Suprapubic skin (tissue), 4 donors: Measurements from ENCODE around the gene DUSP21. TPM values are rescaled to one million over a fixed set of nuclear protein-coding genes. Genes with fewer than 3 reads are reported as not detected.
"Not testable (repeated sequence)": the region's sequence is repeated elsewhere in the genome, so short reads cannot be mapped to it uniquely, and the experiment has no call there.

ENCODE experiments used
- DNase-seq, 2 donors: peaks; one replicate each; pipeline ENCODE4 v3.0.0-alpha.2; 2019; ENCODE audit warnings: low spot score in 2 of 2
- H3K27ac ChIP-seq: fragments of 200-600 bp; sonication (generic); one replicate; pipeline ENCODE4 v1.5.1; 2019
- H3K27me3 ChIP-seq: fragments of 200-600 bp; sonication (generic); one replicate; pipeline ENCODE4 v1.5.1; 2019
- H3K36me3 ChIP-seq: fragments of 200-600 bp; sonication (generic); one replicate; pipeline ENCODE4 v1.5.1; 2019
- H3K4me1 ChIP-seq: fragments of 200-600 bp; sonication (generic); one replicate; pipeline ENCODE4 v1.5.1; 2019
- H3K4me3 ChIP-seq: fragments of 200-600 bp; sonication (generic); one replicate; pipeline ENCODE4 v1.5.1; 2019; ENCODE audit warnings: mild to moderate bottlenecking
- H3K9me3 ChIP-seq: fragments of 200-600 bp; sonication (generic); one replicate; pipeline ENCODE4 v1.5.1; 2019
- CTCF ChIP-seq, 2 donors: fragments of 200-600 bp in 1 of 2; fragments of 450-650 bp in 1 of 2; sonication (generic) in 1 of 2; IDR thresholded peaks; one replicate each; pipeline ENCODE4 v1.5.1; 2016 to 2019; ENCODE audit warnings: antibody characterized with exemption in 2 of 2, mild to moderate bottlenecking in 1 of 2, moderate library complexity in 1 of 2
- EP300 ChIP-seq: sonication (generic); formaldehyde crosslinking; IDR thresholded peaks from one replicate; pipeline ENCODE4 v1.6.1; 2017; ENCODE audit warnings: antibody characterized with exemption
- POLR2A ChIP-seq, 2 donors: fragments of 450-650 bp; IDR thresholded peaks; one replicate each; pipeline ENCODE4 v1.6.1; 2017; ENCODE audit warnings: antibody characterized with exemption in 2 of 2, mild to moderate bottlenecking in 2 of 2, moderate library complexity in 2 of 2
- POLR2AphosphoS5 ChIP-seq, 3 donors: sonication (generic); formaldehyde crosslinking; IDR thresholded peaks; one replicate each; pipeline ENCODE4 v1.6.1; 2017; ENCODE audit warnings: antibody characterized with exemption in 3 of 3
- WGBS: methylation state at CpG from one replicate; pipeline ENCODE4 v1.1.5; 2018; 5-methylcytosine and 5-hydroxymethylcytosine counted together
- total RNA-seq, 4 donors: library from RNA; depleted of rRNA; stranded (reverse); fragments of >200 nt; gene quantifications; one replicate each; pipeline ENCODE4 v1.1.0, GENCODE V29; 2016

DUSP21 gene
- total RNA-seq, 4 donors from 2014 or later, result not detected

GRCh38 chrX:44817029-44817428, 26.8 kb upstream of the DUSP21 start:
- no peak for TF ChIP-seq POLR2AphosphoS5 (IDR thresholded peaks at IDR 0.05)
- no peak for TF ChIP-seq CTCF (IDR thresholded peaks at IDR 0.05)
- TF ChIP-seq EP300, result no peak
- no peak for TF ChIP-seq POLR2A (IDR thresholded peaks at IDR 0.05)
- H3K27ac ChIP-seq, result no peak overlapping the region
- H3K9me3 ChIP-seq, result no peaks in the 10 kb centered on the region
- no peak for DNase-seq
- H3K27me3 ChIP-seq, result no peaks in the 10 kb centered on the region
- no peak overlapping the region for H3K4me3 ChIP-seq
- no peaks in the 10 kb centered on the region for H3K36me3 ChIP-seq
- H3K4me1 ChIP-seq, result no peaks in the 10 kb centered on the region
- 78% methylated on average over 6 of the region's 7 CpGs for WGBS

GRCh38 chrX:44822601-44823000, 21.2 kb upstream of the DUSP21 start:
- no peaks in the 10 kb centered on the region for H3K27me3 ChIP-seq
- no peaks in the 10 kb centered on the region for H3K4me1 ChIP-seq
- TF ChIP-seq POLR2AphosphoS5 (IDR thresholded peaks at IDR 0.05), result no peak
- no peak for TF ChIP-seq CTCF (IDR thresholded peaks at IDR 0.05)
- TF ChIP-seq EP300, result no peak
- no peak for TF ChIP-seq POLR2A (IDR thresholded peaks at IDR 0.05)
- H3K9me3 ChIP-seq, result no peaks in the 10 kb centered on the region
- no peak for DNase-seq
- H3K36me3 ChIP-seq, result no peaks in the 10 kb centered on the region
- no peak overlapping the region for H3K27ac ChIP-seq
- H3K4me3 ChIP-seq, result no peak overlapping the region

GRCh38 chrX:44823193-44823592, 20.6 kb upstream of the DUSP21 start:
- not testable (repeated sequence) for H3K36me3 ChIP-seq, H3K9me3 ChIP-seq, H3K27me3 ChIP-seq, H3K27ac ChIP-seq, H3K4me1 ChIP-seq, DNase-seq, H3K4me3 ChIP-seq
- WGBS, result 45% methylated on average over 1 of the region's 2 CpGs

GRCh38 chrX:44828008-44828605, 15.7 kb upstream of the DUSP21 start:
- no peak for TF ChIP-seq POLR2AphosphoS5 (IDR thresholded peaks at IDR 0.05)
- no peak for TF ChIP-seq CTCF (IDR thresholded peaks at IDR 0.05)
- TF ChIP-seq EP300, result no peak
- no peak for TF ChIP-seq POLR2A (IDR thresholded peaks at IDR 0.05)
- WGBS, result 55% methylated on average over 4 of the region's 4 CpGs
- no peak for DNase-seq

GRCh38 chrX:44829832-44830231, 14.0 kb upstream of the DUSP21 start:
- no peaks in the 10 kb centered on the region for H3K9me3 ChIP-seq
- no peaks in the 10 kb centered on the region for H3K36me3 ChIP-seq
- no peaks in the 10 kb centered on the region for H3K4me1 ChIP-seq
- no peak overlapping the region for H3K27ac ChIP-seq
- H3K27me3 ChIP-seq, result no peaks in the 10 kb centered on the region
- DNase-seq, result no peak
- H3K4me3 ChIP-seq, result no peak overlapping the region
- TF ChIP-seq EP300 (no peak), CTCF (IDR thresholded peaks at IDR 0.05) (no peak), POLR2A (IDR thresholded peaks at IDR 0.05) (no peak), POLR2AphosphoS5 (IDR thresholded peaks at IDR 0.05) (no peak)
- 52% methylated on average over 2 of the region's 2 CpGs for WGBS

More at GRCh38 chrX:44828008-44828605, 15.7 kb upstream of the DUSP21 start:
- no peak overlapping the region for H3K27ac ChIP-seq
- no peaks in the 10 kb centered on the region for H3K9me3 ChIP-seq
- H3K4me1 ChIP-seq, result no peaks in the 10 kb centered on the region
- no peak overlapping the region for H3K4me3 ChIP-seq
- no peaks in the 10 kb centered on the region for H3K36me3 ChIP-seq
- no peaks in the 10 kb centered on the region for H3K27me3 ChIP-seq
